Measurements from ENCODE around the gene RPL34.
A peak's percentile ranks its signal among the peaks of the same experiment; 100 is the strongest.

- TF ChIP-seq CTCF (IDR thresholded peaks at IDR 0.05) (no peak), POLR2A (IDR thresholded peaks at IDR 0.05) (peak; percentile 87 to 92)
These were observed at the start of gene RPL34 for GRCh38 chr4:108620101-108620932.

Data from adrenal gland (tissue), 5 donors.